ENCODE measurements around the gene TOGARAM1.

TOGARAM1 gene

DNA sequence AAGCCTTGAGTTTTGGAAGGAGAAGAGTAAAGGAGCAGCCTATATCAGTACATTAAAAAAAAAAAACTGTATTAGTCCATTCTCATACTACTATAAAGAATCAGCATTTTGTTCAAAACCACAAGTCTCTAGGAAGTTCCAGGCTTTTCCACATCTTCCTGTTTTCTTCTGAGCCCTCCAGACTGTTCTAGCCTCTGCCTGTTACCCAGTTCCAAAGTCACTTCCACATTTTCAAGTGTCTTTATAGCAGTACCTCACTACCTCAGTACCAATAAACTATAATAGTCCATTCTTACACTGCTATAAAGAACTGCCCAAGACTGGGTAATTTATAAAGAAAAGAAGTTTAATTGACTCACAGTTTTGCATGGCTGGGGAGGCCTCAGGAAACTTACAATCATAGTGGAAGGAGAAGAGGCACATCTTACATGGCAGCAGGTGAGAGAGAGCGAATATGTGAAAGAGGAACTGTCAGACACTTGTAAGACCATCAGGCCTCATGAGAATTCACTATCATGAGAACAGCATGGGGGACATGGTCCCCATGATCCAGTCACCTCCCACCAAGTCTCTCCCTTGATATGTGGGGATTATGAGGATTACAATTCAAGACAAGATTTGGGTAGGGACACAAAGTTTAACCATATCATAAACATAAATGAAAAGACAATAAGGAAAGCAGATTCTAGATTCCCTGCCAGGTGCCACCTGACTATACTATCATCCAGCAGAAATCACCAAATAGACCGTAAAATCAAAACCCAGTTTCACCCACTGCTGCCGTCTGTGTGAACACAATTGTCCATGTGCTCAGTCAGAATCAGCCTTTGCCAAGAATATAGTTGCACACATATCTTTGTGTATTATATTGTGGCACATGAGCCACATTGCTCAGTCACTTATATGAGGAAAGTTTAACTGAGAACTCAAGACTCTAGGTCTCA lies 27.8 kb downstream of the TOGARAM1 start:
- DNase-seq (ENCODE audit: low read depth) = peak; percentile 22
- TF ChIP-seq POLR2A (IDR thresholded peaks at IDR 0.05; ENCODE audit: extremely low read depth, insufficient read length) = no peak
- no peak overlapping the region for H3K4me3 ChIP-seq (ENCODE audit: low read depth, low read length)

DNA sequence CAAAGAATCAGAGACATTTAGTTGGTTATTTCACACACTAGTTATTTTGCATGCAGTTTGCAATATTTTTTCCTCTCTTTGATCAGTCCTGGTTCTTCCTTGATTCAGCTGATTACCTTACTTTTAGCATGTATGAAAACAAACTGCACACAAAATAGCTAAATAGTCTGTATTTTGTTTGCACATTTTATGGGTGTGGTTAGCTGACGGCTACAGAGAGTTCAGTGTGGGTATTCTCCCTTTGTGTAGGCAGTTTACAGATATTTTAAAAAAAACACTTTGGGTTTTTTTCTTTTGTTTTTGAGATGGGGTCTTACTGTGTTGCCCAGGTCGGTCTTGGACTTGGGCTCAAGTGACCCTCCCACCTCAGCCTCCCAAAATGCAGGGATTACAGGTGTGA lies 28.5 kb downstream of the TOGARAM1 start:
- no peak for DNase-seq (ENCODE audit: low read depth)
- TF ChIP-seq POLR2A (IDR thresholded peaks at IDR 0.05; ENCODE audit: extremely low read depth, insufficient read length) (no peak), MYC (IDR thresholded peaks at IDR 0.05; ENCODE audit: low read depth, low read length) (no peak)
- TF ChIP-seq, protein P1, sequence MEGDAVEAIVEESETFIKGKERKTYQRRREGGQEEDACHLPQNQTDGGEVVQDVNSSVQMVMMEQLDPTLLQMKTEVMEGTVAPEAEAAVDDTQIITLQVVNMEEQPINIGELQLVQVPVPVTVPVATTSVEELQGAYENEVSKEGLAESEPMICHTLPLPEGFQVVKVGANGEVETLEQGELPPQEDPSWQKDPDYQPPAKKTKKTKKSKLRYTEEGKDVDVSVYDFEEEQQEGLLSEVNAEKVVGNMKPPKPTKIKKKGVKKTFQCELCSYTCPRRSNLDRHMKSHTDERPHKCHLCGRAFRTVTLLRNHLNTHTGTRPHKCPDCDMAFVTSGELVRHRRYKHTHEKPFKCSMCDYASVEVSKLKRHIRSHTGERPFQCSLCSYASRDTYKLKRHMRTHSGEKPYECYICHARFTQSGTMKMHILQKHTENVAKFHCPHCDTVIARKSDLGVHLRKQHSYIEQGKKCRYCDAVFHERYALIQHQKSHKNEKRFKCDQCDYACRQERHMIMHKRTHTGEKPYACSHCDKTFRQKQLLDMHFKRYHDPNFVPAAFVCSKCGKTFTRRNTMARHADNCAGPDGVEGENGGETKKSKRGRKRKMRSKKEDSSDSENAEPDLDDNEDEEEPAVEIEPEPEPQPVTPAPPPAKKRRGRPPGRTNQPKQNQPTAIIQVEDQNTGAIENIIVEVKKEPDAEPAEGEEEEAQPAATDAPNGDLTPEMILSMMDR (IDR thresholded peaks at IDR 0.05; ENCODE audit: low read depth, low read length) = no peak
- TF ChIP-seq, protein P2, sequence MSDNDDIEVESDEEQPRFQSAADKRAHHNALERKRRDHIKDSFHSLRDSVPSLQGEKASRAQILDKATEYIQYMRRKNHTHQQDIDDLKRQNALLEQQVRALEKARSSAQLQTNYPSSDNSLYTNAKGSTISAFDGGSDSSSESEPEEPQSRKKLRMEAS (IDR thresholded peaks at IDR 0.05; ENCODE audit: low read depth, low read length) = no peak
- H3K4me3 ChIP-seq (ENCODE audit: low read depth, low read length) = no peak overlapping the region

DNA sequence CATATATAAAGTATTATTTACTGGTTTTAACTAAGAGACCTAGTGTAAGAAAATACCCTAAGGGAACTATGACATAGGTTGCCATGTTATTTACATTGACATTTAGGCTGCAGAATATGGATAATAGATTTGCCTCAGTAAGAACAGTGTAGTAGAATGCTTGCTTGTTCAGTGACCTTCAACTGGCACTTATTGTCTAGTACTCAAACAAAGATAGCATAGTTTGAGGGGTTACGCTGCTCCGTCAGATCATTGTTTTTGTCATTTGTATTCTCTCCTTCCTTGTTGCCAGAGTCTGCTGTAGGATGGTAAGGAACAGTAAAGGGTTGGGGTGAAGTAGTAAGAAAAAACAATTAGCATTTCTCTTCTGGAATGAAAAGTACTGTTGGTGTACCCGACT lies 33.2 kb downstream of the TOGARAM1 start:
- no peak overlapping the region for H3K4me3 ChIP-seq (ENCODE audit: low read depth, low read length)
- no peak for DNase-seq (ENCODE audit: low read depth)
- TF ChIP-seq, protein P1 (IDR thresholded peaks at IDR 0.05; ENCODE audit: low read depth, low read length) = no peak
- no peak for TF ChIP-seq POLR2A (IDR thresholded peaks at IDR 0.05; ENCODE audit: extremely low read depth, insufficient read length)
- no peak for TF ChIP-seq MYC (IDR thresholded peaks at IDR 0.05; ENCODE audit: low read depth, low read length)
- TF ChIP-seq, protein P2 (IDR thresholded peaks at IDR 0.05; ENCODE audit: low read depth, low read length) = no peak

DNA sequence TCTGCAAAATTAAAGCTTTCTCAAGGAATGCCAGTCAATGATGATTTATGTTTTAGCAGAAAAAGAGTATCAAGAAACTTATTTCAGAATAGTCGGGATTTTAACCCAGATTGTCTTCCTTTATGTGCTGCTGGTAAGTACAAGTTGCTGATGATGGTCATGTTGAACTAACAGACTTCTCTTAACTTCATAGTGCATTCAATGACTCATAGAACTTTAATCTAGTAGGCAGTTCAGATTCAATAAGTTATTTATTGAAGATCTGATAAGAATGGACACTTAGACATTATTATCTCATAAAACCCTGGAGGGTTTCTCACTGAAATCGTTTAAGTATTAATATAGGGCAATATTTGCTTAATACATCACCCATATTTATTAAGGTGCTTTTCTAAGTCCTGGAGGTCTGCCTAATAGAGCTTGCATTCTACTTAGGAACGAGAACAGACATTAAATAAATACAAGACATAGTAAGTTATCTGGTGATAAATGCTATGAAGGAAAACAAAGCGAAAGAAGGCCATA lies 33.8 kb downstream of the TOGARAM1 start:
- TF ChIP-seq MYC (IDR thresholded peaks at IDR 0.05; ENCODE audit: low read depth, low read length) = no peak
- no peak overlapping the region for H3K4me3 ChIP-seq (ENCODE audit: low read depth, low read length)
- no peak for DNase-seq (ENCODE audit: low read depth)

DNA sequence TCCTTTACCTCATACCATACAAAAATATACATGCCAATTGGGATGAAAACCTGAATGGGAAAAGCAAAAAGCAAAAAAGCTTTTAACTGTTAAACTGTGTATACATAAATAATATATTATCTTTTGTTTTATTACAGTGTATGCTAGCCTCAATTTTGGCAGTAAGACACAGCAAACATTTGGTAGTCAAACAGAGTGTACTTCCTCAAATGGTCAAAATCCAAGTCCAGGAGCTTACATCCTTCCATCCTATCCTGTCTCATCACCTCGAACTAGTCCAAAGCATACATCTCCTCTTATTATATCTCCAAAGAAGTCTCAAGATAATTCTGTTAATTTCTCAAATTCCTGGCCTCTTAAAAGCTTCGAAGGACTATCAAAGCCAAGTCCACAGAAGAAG lies 41.9 kb downstream of the TOGARAM1 start:
- TF ChIP-seq POLR2A (IDR thresholded peaks at IDR 0.05; ENCODE audit: extremely low read depth, insufficient read length) = no peak
- TF ChIP-seq MYC (IDR thresholded peaks at IDR 0.05; ENCODE audit: low read depth, low read length) = no peak
- TF ChIP-seq, protein P2 (IDR thresholded peaks at IDR 0.05; ENCODE audit: low read depth, low read length) = no peak
- TF ChIP-seq, protein P1 (IDR thresholded peaks at IDR 0.05; ENCODE audit: low read depth, low read length) = no peak
- DNase-seq (ENCODE audit: low read depth) = no peak
- H3K4me3 ChIP-seq (ENCODE audit: low read depth, low read length) = no peak overlapping the region

DNA sequence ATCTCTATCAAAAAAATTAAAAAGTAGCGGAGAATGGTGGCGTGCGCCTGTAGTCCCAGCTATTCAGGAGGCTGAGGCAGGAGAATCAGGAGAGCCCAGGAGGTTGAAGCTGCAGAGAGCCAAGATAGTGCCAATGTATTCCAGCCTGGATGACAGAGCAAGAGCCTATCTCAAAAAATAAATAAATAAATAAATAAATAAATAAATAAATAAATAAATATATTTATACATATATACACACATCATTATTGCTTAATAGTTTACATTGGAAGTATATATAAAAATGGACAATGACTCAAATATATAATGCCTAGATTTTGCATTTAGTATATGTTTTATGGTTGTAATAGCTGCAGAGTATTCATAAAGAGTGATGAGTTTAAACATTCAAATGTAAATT lies 53.1 kb downstream of the TOGARAM1 start:
- H3K4me3 ChIP-seq (ENCODE audit: low read depth, low read length) = no peak overlapping the region
- TF ChIP-seq, protein P2 (IDR thresholded peaks at IDR 0.05; ENCODE audit: low read depth, low read length) = no peak
- TF ChIP-seq, protein P1 (IDR thresholded peaks at IDR 0.05; ENCODE audit: low read depth, low read length) = no peak
- DNase-seq (ENCODE audit: low read depth) = no peak

Measured in NB4 (cell line).